H1 (cell line): ENCODE measurements around the gene CHRNA1. TPM values are rescaled to one million over a fixed set of nuclear protein-coding genes. Genes with fewer than 3 reads are reported as not detected.

Experiments used
- CTCF ChIA-PET: fragments of 300-600 bp; sonication (Branson Sonifier 250); formaldehyde crosslinking; loops from one replicate; lab custom pipeline; 2021; ENCODE audit not compliant: partially characterized antibody; lab: Charles Lee
- POLR2A ChIA-PET: fragments of 300-600 bp; sonication (Branson Sonifier 250); formaldehyde crosslinking; loops from one replicate; lab custom pipeline; 2021; ENCODE audit warnings: inconsistent platforms; ENCODE audit not compliant: partially characterized antibody; lab: Charles Lee
- DNase-seq, 2 experiments: peaks; one replicate each; pipeline versions ENCODE4 v3.0.0 to v3.0.0-alpha.2; 2010 to 2022; ENCODE audit warnings: low spot score in 2 of 2, low read depth in 1 of 2, mixed read lengths in 1 of 2
- FAIRE-seq: peaks from 2 replicates; lab custom pipeline; 2011; peaks lifted over from hg19 to GRCh38; lab: Jason Lieb, UNC
- H2AFZ ChIP-seq: 2 replicates; pipeline ENCODE4 v1.8.1; 2012; ENCODE audit warnings: low read length, inconsistent platforms
- H2AK5ac ChIP-seq: 2 replicates; pipeline ENCODE4 v1.6.1; 2013; ENCODE audit warnings: low read depth, low read length
- H2BK120ac ChIP-seq: replicated peaks from 2 replicates; pipeline ENCODE3; 2013; ENCODE audit warnings: low read depth, low read length, inconsistent platforms
- H2BK12ac ChIP-seq: 2 replicates; pipeline ENCODE4 v1.6.1; 2013; ENCODE audit warnings: low read depth, low read length
- H2BK15ac ChIP-seq: 2 replicates; pipeline ENCODE4 v1.6.1; 2013; ENCODE audit warnings: low read length
- H2BK20ac ChIP-seq: 2 replicates; pipeline ENCODE4 v1.6.1; 2013; ENCODE audit warnings: low read length
- H2BK5ac ChIP-seq: 2 replicates; pipeline ENCODE4 v1.6.1; 2013; ENCODE audit warnings: low read depth, low read length
- H3K14ac ChIP-seq: 2 replicates; pipeline ENCODE4 v1.6.1; 2013; ENCODE audit warnings: inconsistent platforms; ENCODE audit not compliant: insufficient read length
- H3K18ac ChIP-seq: 2 replicates; pipeline ENCODE4 v1.6.1; 2013; ENCODE audit warnings: low read length; ENCODE audit errors: extremely low read depth
- H3K23ac ChIP-seq: 2 replicates; pipeline ENCODE4 v1.6.1; 2013; ENCODE audit warnings: inconsistent platforms; ENCODE audit not compliant: insufficient read length
- H3K23me2 ChIP-seq: 2 replicates; pipeline ENCODE4 v1.6.1; 2013; ENCODE audit warnings: low read depth, low read length
- H3K27ac ChIP-seq: 2 replicates; pipeline ENCODE4 v1.6.1; 2011; ENCODE audit warnings: low read depth, low read length, inconsistent platforms
- H3K27me3 ChIP-seq, 4 experiments: replicated peaks in 1 of 4; 1 replicate in 1 of 4; 2 replicates in 3 of 4; pipeline versions ENCODE4 v1.6.1 to v1.8.1; 2011 to 2013; ENCODE audit warnings: low read length in 3 of 4, mild to moderate bottlenecking in 3 of 4, inconsistent platforms in 2 of 4, mixed read lengths in 2 of 4, moderate library complexity in 1 of 4; ENCODE audit not compliant: control insufficient read depth in 3 of 4, insufficient read depth in 3 of 4; ENCODE audit errors: extremely low read depth in 1 of 4
- H3K36me3 ChIP-seq, 4 experiments: 2 replicates each; pipeline versions ENCODE4 v1.6.1 to v1.8.1; 2011 to 2013; ENCODE audit warnings: mild to moderate bottlenecking in 4 of 4, low read length in 3 of 4, moderate library complexity in 2 of 4, control low read depth in 1 of 4, inconsistent platforms in 1 of 4; ENCODE audit not compliant: insufficient read depth in 4 of 4, control insufficient read depth in 2 of 4
- H3K4ac ChIP-seq: replicated peaks from 2 replicates; pipeline ENCODE3; 2013; ENCODE audit warnings: low read length, low read depth, mixed read lengths, inconsistent platforms; ENCODE audit not compliant: insufficient read length
- H3K4me1 ChIP-seq, 4 experiments: replicated peaks in 1 of 4; 1 replicate in 1 of 4; 2 replicates in 3 of 4; pipeline versions ENCODE4 v1.6.1 to v1.8.1; 2011 to 2013; ENCODE audit warnings: low read length in 3 of 4, inconsistent platforms in 2 of 4, mixed read lengths in 1 of 4; ENCODE audit not compliant: insufficient read depth in 4 of 4, control insufficient read depth in 3 of 4
- H3K4me2 ChIP-seq, 2 experiments: 2 replicates each; pipeline versions ENCODE4 v1.6.1 to v1.8.1; 2011 to 2013; ENCODE audit warnings: low read depth in 2 of 2, low read length in 2 of 2, control low read depth in 1 of 2, inconsistent platforms in 1 of 2, mild to moderate bottlenecking in 1 of 2; ENCODE audit not compliant: insufficient read depth in 1 of 2
- H3K4me3 ChIP-seq, 4 experiments: fragments of 200-600, 300-600 bp in 1 of 4; sonication (generic), shearing (Covaris generic), sonication (Bioruptor Twin) in 1 of 4; 2 replicates each; pipeline versions ENCODE4 v1.5.1 to v1.8.1; 2011 to 2016; ENCODE audit warnings: low read length in 4 of 4, low read depth in 3 of 4, control low read depth in 2 of 4, inconsistent platforms in 2 of 4, mild to moderate bottlenecking in 2 of 4, mixed read lengths in 1 of 4, moderate library complexity in 1 of 4; ENCODE audit not compliant: insufficient read depth in 2 of 4; ENCODE audit errors: extremely low read depth in 1 of 4
- H3K56ac ChIP-seq: replicated peaks from 2 replicates; pipeline ENCODE3; 2013; ENCODE audit warnings: low read depth, mild to moderate bottlenecking, mixed read lengths, low read length, inconsistent platforms; ENCODE audit not compliant: insufficient read length
- H3K79me1 ChIP-seq: 2 replicates; pipeline ENCODE4 v1.6.1; 2013; ENCODE audit warnings: low read depth, low read length, control low read depth
- H3K79me2 ChIP-seq, 2 experiments: 2 replicates each; pipeline versions ENCODE4 v1.6.1 to v1.8.1; 2012 to 2013; ENCODE audit warnings: low read length in 2 of 2, mild to moderate bottlenecking in 2 of 2, inconsistent platforms in 1 of 2; ENCODE audit not compliant: insufficient read depth in 2 of 2, control insufficient read depth in 1 of 2
- H3K9ac ChIP-seq, 4 experiments: replicated peaks in 1 of 4; 1 replicate in 1 of 4; 2 replicates in 3 of 4; pipeline versions ENCODE4 v1.6.1 to v1.8.1; 2011 to 2013; ENCODE audit warnings: low read depth in 3 of 4, low read length in 3 of 4, control low read depth in 2 of 4, mild to moderate bottlenecking in 2 of 4, moderate library complexity in 2 of 4, inconsistent platforms in 1 of 4; ENCODE audit errors: extremely low read depth in 1 of 4
- H3K9me3 ChIP-seq, 2 experiments: 2 replicates each; pipeline versions ENCODE4 v1.6.1 to v1.8.1; 2012 to 2013; ENCODE audit warnings: mild to moderate bottlenecking in 2 of 2, moderate library complexity in 2 of 2, control low read depth in 1 of 2, inconsistent platforms in 1 of 2, low read depth in 1 of 2, low read length in 1 of 2, mixed read lengths in 1 of 2; ENCODE audit not compliant: insufficient read depth in 2 of 2
- H4K20me1 ChIP-seq, 2 experiments: replicated peaks in 1 of 2; 2 replicates each; pipeline versions ENCODE3 to v1.8.1; 2011 to 2013; ENCODE audit warnings: inconsistent platforms in 2 of 2, low read length in 2 of 2, mild to moderate bottlenecking in 1 of 2; ENCODE audit not compliant: insufficient read depth in 2 of 2, control insufficient read depth in 1 of 2
- H4K5ac ChIP-seq: 2 replicates; pipeline ENCODE4 v1.6.1; 2013; ENCODE audit warnings: low read length, low read depth, mixed read lengths, inconsistent platforms; ENCODE audit not compliant: insufficient read length
- H4K8ac ChIP-seq: 2 replicates; pipeline ENCODE4 v1.8.0; 2013; ENCODE audit warnings: mild to moderate bottlenecking, moderate library complexity, low read length, inconsistent platforms; ENCODE audit not compliant: insufficient read depth; ENCODE audit errors: extremely low read depth
- H4K91ac ChIP-seq: replicated peaks from 2 replicates; pipeline ENCODE3; 2013; ENCODE audit warnings: low read length, mixed read lengths, inconsistent platforms; ENCODE audit not compliant: insufficient read length
- EP300 ChIP-seq, 2 experiments: IDR thresholded peaks; 1 replicate in 1 of 2; 2 replicates in 1 of 2; pipeline ENCODE4 v1.6.1; 2011 to 2012; ENCODE audit warnings: low read depth in 2 of 2, low read length in 2 of 2, mild to moderate bottlenecking in 2 of 2, borderline replicate concordance in 1 of 2, inconsistent platforms in 1 of 2, moderate library complexity in 1 of 2
- EZH2 ChIP-seq: fragments of 200-600 bp; sonication (generic); IDR thresholded peaks from 2 replicates; pipeline ENCODE4 v1.7.1; 2012; ENCODE audit warnings: low read depth, mild to moderate bottlenecking, moderate library complexity, low read length, inconsistent platforms; ENCODE audit not compliant: severe bottlenecking
- FOSL1 ChIP-seq: IDR thresholded peaks from 2 replicates; pipeline ENCODE4 v1.6.1; 2011; ENCODE audit warnings: mild to moderate bottlenecking, low read depth, low read length, moderate library complexity; ENCODE audit not compliant: insufficient read depth
- HDAC2 ChIP-seq, 2 experiments: fragments of 300-600 bp in 1 of 2; sonication (generic) in 1 of 2; IDR thresholded peaks; 2 replicates each; pipeline ENCODE4 v1.6.1; 2011 to 2012; ENCODE audit warnings: low read depth in 2 of 2, low read length in 2 of 2, mild to moderate bottlenecking in 2 of 2, moderate library complexity in 2 of 2, borderline replicate concordance in 1 of 2, inconsistent platforms in 1 of 2
- NRF1 ChIP-seq: IDR thresholded peaks from 2 replicates; pipeline ENCODE4 v1.6.1; 2011; ENCODE audit warnings: mild to moderate bottlenecking, low read depth, low read length, improper control_type of control experiment
- POLR2A ChIP-seq, 2 experiments: IDR thresholded peaks; 1 replicate in 1 of 2; 2 replicates in 1 of 2; pipeline ENCODE4 v1.6.1; 2011; ENCODE audit warnings: low read depth in 2 of 2, low read length in 2 of 2, mild to moderate bottlenecking in 2 of 2; ENCODE audit errors: control extremely low read depth in 1 of 2
- RAD21 ChIP-seq, 2 experiments: IDR thresholded peaks in 1 of 2; conservative IDR thresholded peaks in 1 of 2; 2 replicates each; pipeline ENCODE4 v1.6.1; 2011; ENCODE audit warnings: low read depth in 2 of 2, low read length in 2 of 2, improper control_type of control experiment in 1 of 2, inconsistent platforms in 1 of 2, mild to moderate bottlenecking in 1 of 2, moderate library complexity in 1 of 2
- SP2 ChIP-seq: IDR thresholded peaks from 2 replicates; pipeline ENCODE4 v1.6.1; 2012; ENCODE audit warnings: mild to moderate bottlenecking, low read length, inconsistent platforms
- SRF ChIP-seq: IDR thresholded peaks from 2 replicates; pipeline ENCODE4 v1.6.1; 2011; ENCODE audit warnings: mild to moderate bottlenecking, low read depth, low read length, moderate library complexity
- TAF1 ChIP-seq: IDR thresholded peaks from 2 replicates; pipeline ENCODE4 v1.6.1; 2011; ENCODE audit warnings: mild to moderate bottlenecking, low read depth, low read length
- TCF12 ChIP-seq: IDR thresholded peaks from 2 replicates; pipeline ENCODE4 v1.6.1; 2011; ENCODE audit warnings: low read depth, mild to moderate bottlenecking, low read length
- TEAD4 ChIP-seq: IDR thresholded peaks from 2 replicates; pipeline ENCODE4 v1.6.1; 2012; ENCODE audit warnings: low read depth, low read length, inconsistent platforms, mixed read lengths
- WGBS, 2 experiments: shearing (Covaris generic) in 1 of 2; methylation state at CpG; one replicate each; pipeline versions ENCODE4 v1.1.6 to v1.1.7; 2013 to 2015; ENCODE audit warnings: low lambda C conversion rate in 2 of 2, mixed read lengths in 2 of 2, inconsistent platforms in 1 of 2, low coverage in 1 of 2, missing lambda C conversion rate in 1 of 2; ENCODE audit not compliant: insufficient replicate concordance in 2 of 2, insufficient coverage in 1 of 2, insufficient read length in 1 of 2; ENCODE audit errors: extremely low coverage in 1 of 2, missing lambda C conversion rate in 1 of 2; 5-methylcytosine and 5-hydroxymethylcytosine counted together
- polyA plus RNA-seq, 7 experiments: library from polyadenylated mRNA; depleted of rRNA in 3 of 7; stranded (reverse) in 5 of 7; unstranded in 2 of 7; fragments of >200 nt in 5 of 7; fragments of 200-250 nt in 2 of 7; gene quantifications; 1 replicate in 5 of 7; 2 replicates in 1 of 7; 4 replicates in 1 of 7; pipeline versions ENCODE4 v1.2.1 to v1.2.3, GENCODE V29; 2011 to 2013; ENCODE audit warnings: missing spikeins in 2 of 7, mixed read lengths in 2 of 7
- total RNA-seq: library from RNA; stranded (reverse); fragmentation: NEBNext Ultra II Directional; extraction: Animal tissue kit (Norgen Biotek cat#: 25700); gene quantifications from 2 replicates; pipeline ENCODE4 v1.2.1, GENCODE V29; 2021

The CHRNA1 gene
- total and polyA plus RNA-seq, 2 of the 8 experiments (the other 6 are each of a cell fraction or from before 2014, with no cell fraction given): 0.11 to 0.15 TPM

DNA sequence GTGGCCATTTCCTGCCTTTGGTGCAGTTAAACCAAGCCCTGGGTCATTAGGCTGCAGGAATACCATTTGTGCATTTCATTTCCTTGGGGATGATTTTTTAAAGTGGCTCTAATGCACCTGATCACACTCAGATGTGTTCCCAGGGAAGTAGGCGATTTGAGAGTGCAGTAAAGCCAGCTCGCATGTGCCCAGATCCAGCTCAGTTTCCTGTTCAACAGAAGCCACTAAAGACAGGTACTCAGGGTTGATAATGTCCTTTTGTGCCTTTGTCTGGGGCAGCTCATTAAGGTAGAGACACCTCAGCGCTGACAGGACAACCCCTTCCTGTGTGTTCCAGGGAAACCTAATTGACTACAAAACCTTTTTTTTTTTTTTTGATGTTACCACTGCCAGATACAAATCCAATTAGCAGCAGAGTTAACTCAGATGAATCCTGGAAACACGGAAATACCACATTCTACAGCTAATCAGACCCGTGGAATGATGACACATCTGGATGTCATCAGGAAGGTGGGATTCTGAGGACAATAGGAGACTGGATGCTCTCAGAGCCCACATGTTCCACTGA lies 15.2 kb upstream of the CHRNA1 start:
- H3K27me3 ChIP-seq: no peaks in the 10 kb centered on the region
- H2BK120ac ChIP-seq: no peak overlapping the region
- H3K9ac ChIP-seq: no peak overlapping the region
- H3K27ac ChIP-seq: no peak overlapping the region
- no peak overlapping the region for H2AFZ ChIP-seq
- peak overlapping the region; percentile 94; the same call in 1 of the 2 replicates for H2BK15ac ChIP-seq
- no peak overlapping the region for H2AK5ac ChIP-seq
- peak overlapping the region; percentile 51; the same call in 1 of the 2 replicates for H2BK20ac ChIP-seq
- no peak overlapping the region for H4K8ac ChIP-seq
- H3K79me2 ChIP-seq: no peaks in the 10 kb centered on the region
- H3K23me2 ChIP-seq: no peaks in the 10 kb centered on the region
- 0 out of 2 replicates have a peak overlapping the region, but pooled peaks have one; percentile 19 for H2BK5ac ChIP-seq
- H3K79me1 ChIP-seq: no peaks in the 10 kb centered on the region
- H2BK12ac ChIP-seq: peak overlapping the region; percentile 55; the same call in 1 of the 2 replicates
- no peaks in the 10 kb centered on the region for H4K20me1 ChIP-seq
- WGBS, 2 experiments: 87% methylated on average over 5 of the region's 5 CpGs; no CpG with 5 or more reads in 1 of the 2 experiments
- H3K14ac ChIP-seq: no peak overlapping the region
- H4K5ac ChIP-seq: no peak overlapping the region
- no peaks in the 10 kb centered on the region for H3K36me3 ChIP-seq
- H3K4me1 ChIP-seq: peaks cover 0 to 15% (median 4%) of the 10 kb centered on the region in 4 experiments
- ChIA-PET POLR2A (interaction anchor here (0.6 to 5.4 kb wide), 5 partner anchors 9 to 209 kb away, joined by 3 to 50 read pairs (median 4); no protein-coding TSS in a partner anchor), CTCF (interaction anchor here (0.6 to 12.2 kb wide), 10 partner anchors 8 to 472 kb away, joined by 3 to 249 read pairs (median 3); no protein-coding TSS in a partner anchor)
- H3K4me2 ChIP-seq: no peak overlapping the region
- H3K18ac ChIP-seq: no peak overlapping the region
- no peak overlapping the region for H3K23ac ChIP-seq
- no peak overlapping the region for H3K56ac ChIP-seq
- DNase-seq: no peak
- no peaks in the 10 kb centered on the region for H3K9me3 ChIP-seq
- FAIRE-seq: no peak
- peak overlapping the region; percentile 42 for H4K91ac ChIP-seq
- no peak overlapping the region for H3K4ac ChIP-seq
- no peak overlapping the region for H3K4me3 ChIP-seq
- TF ChIP-seq SP2 (no peak), HDAC2 (IDR thresholded peaks at IDR 0.05; ENCODE audit: borderline replicate concordance in 1 of 2, low read depth in 2 of 2, low read length in 2 of 2) (no peak), EZH2 (no peak), TEAD4 (no peak), FOSL1 (no peak), TCF12 (no peak), RAD21 (IDR thresholded peaks at IDR 0.05 in 1 of 2, conservative IDR thresholded peaks at IDR 0.05 in 1 of 2; ENCODE audit: low read depth in 2 of 2, low read length in 2 of 2) (no peak), SRF (no peak), NRF1 (no peak), EP300 (IDR thresholded peaks at IDR 0.05; ENCODE audit: borderline replicate concordance in 1 of 2, low read depth in 2 of 2, low read length in 2 of 2) (no peak), POLR2A (IDR thresholded peaks at IDR 0.05; ENCODE audit: control extremely low read depth in 1 of 2, low read depth in 2 of 2, low read length in 2 of 2) (no peak), TAF1 (no peak)
